Astrocyte (in vitro differentiated cells and primary cell): ENCODE results near the gene PRKCA.

Source experiments
- EZH2 ChIP-seq: IDR thresholded peaks from 2 replicates; pipeline ENCODE4 v1.6.1; 2012; ENCODE audit warnings: mild to moderate bottlenecking, low read length, inconsistent platforms; ENCODE audit not compliant: insufficient read depth
- TF ChIP-seq, protein P1 (sequence below): IDR thresholded peaks from 2 replicates; pipeline ENCODE4 v1.5.1; 2011; ENCODE audit warnings: low read depth, mild to moderate bottlenecking, inconsistent platforms, low read length, moderate library complexity; ENCODE audit not compliant: insufficient read depth

DNA sequence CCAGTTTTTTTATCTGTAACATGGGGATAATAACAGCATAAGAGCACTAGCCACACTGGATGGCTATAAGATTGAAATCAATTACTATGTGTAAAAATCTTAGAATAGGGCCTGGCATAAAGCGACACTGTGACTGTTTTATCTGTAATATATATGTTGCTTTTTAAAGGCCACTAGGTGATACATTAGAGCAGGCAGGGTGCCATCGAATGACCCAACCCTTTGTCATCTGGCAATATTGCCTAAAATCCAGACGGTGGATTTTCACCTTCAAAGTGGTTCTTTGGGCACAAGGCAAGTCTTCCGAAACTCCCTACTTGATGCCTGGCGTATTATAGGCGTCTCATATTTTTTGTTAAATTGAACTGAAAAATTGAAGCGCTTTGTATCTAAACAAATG lies 69.1 kb downstream of the PRKCA start:
- TF ChIP-seq EZH2, result no peak
- TF ChIP-seq, protein P1, sequence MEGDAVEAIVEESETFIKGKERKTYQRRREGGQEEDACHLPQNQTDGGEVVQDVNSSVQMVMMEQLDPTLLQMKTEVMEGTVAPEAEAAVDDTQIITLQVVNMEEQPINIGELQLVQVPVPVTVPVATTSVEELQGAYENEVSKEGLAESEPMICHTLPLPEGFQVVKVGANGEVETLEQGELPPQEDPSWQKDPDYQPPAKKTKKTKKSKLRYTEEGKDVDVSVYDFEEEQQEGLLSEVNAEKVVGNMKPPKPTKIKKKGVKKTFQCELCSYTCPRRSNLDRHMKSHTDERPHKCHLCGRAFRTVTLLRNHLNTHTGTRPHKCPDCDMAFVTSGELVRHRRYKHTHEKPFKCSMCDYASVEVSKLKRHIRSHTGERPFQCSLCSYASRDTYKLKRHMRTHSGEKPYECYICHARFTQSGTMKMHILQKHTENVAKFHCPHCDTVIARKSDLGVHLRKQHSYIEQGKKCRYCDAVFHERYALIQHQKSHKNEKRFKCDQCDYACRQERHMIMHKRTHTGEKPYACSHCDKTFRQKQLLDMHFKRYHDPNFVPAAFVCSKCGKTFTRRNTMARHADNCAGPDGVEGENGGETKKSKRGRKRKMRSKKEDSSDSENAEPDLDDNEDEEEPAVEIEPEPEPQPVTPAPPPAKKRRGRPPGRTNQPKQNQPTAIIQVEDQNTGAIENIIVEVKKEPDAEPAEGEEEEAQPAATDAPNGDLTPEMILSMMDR, result no peak
